Mesenchymal stem cell (in vitro differentiated cells and primary cell): ENCODE data around the gene QKI.
A peak's percentile ranks its signal among the peaks of the same experiment; 100 is the strongest.

Experiments
- DNase-seq: peaks from one replicate; pipeline ENCODE4 v3.0.0-alpha.2; 2013
- H2AFZ ChIP-seq: one replicate; pipeline ENCODE4 v1.6.1; 2013; ENCODE audit warnings: low read depth, mild to moderate bottlenecking, control low read depth, inconsistent platforms, low read length, moderate library complexity
- H2AK5ac ChIP-seq: 2 replicates; pipeline ENCODE4 v1.6.1; 2013; ENCODE audit warnings: low read length, moderate library complexity, mild to moderate bottlenecking, inconsistent platforms; ENCODE audit not compliant: severe bottlenecking
- H2BK120ac ChIP-seq: one replicate; pipeline ENCODE4 v1.6.1; 2013; ENCODE audit warnings: low read depth, mild to moderate bottlenecking, inconsistent platforms, low read length, moderate library complexity
- H2BK12ac ChIP-seq, 2 experiments: one replicate each; pipeline ENCODE4 v1.6.1; 2013; ENCODE audit warnings: inconsistent platforms in 2 of 2, low read length in 2 of 2, mild to moderate bottlenecking in 2 of 2, moderate library complexity in 2 of 2, control low read depth in 1 of 2
- H2BK15ac ChIP-seq: one replicate; pipeline ENCODE4 v1.6.1; 2013; ENCODE audit warnings: mild to moderate bottlenecking, low read depth, inconsistent platforms; ENCODE audit not compliant: poor library complexity, severe bottlenecking
- H2BK5ac ChIP-seq: 2 replicates; pipeline ENCODE4 v1.6.1; 2013; ENCODE audit warnings: low read depth, mild to moderate bottlenecking, low read length, control low read depth, inconsistent platforms; ENCODE audit not compliant: poor library complexity, severe bottlenecking
- H3K14ac ChIP-seq, 2 experiments: one replicate each; pipeline ENCODE4 v1.6.1; 2013; ENCODE audit warnings: inconsistent platforms in 2 of 2, low read length in 2 of 2, control low read depth in 1 of 2, mild to moderate bottlenecking in 1 of 2, moderate library complexity in 1 of 2
- H3K18ac ChIP-seq, 2 experiments: one replicate each; pipeline ENCODE4 v1.6.1; 2013; ENCODE audit warnings: inconsistent platforms in 2 of 2, low read length in 2 of 2, control low read depth in 1 of 2, low read depth in 1 of 2, mild to moderate bottlenecking in 1 of 2
- H3K23ac ChIP-seq, 2 experiments: one replicate each; pipeline ENCODE4 v1.6.1; 2013; ENCODE audit warnings: inconsistent platforms in 2 of 2, low read length in 2 of 2, mild to moderate bottlenecking in 2 of 2, moderate library complexity in 2 of 2, control low read depth in 1 of 2
- H3K27ac ChIP-seq: 2 replicates; pipeline ENCODE4 v1.5.1; 2013; ENCODE audit warnings: mild to moderate bottlenecking, moderate library complexity, low read length, control low read depth, inconsistent platforms; ENCODE audit not compliant: poor library complexity, severe bottlenecking
- H3K27me3 ChIP-seq, 2 experiments: 2 replicates each; pipeline versions ENCODE4 v1.6.1 to v1.7.0; 2013; ENCODE audit warnings: low read length in 2 of 2, mild to moderate bottlenecking in 2 of 2, moderate library complexity in 2 of 2, control low read depth in 1 of 2, inconsistent platforms in 1 of 2; ENCODE audit not compliant: control insufficient read depth in 1 of 2, insufficient read depth in 1 of 2
- H3K36me3 ChIP-seq, 2 experiments: 2 replicates each; pipeline versions ENCODE4 v1.6.1 to v1.7.0; 2013; ENCODE audit warnings: low read length in 2 of 2, control low read depth in 1 of 2, inconsistent platforms in 1 of 2, low read depth in 1 of 2, mild to moderate bottlenecking in 1 of 2; ENCODE audit not compliant: insufficient read depth in 2 of 2, control insufficient read depth in 1 of 2
- H3K4ac ChIP-seq, 2 experiments: one replicate each; pipeline ENCODE4 v1.6.1; 2013; ENCODE audit warnings: inconsistent platforms in 2 of 2, low read length in 2 of 2, mild to moderate bottlenecking in 2 of 2, moderate library complexity in 2 of 2, control low read depth in 1 of 2, low read depth in 1 of 2
- H3K4me1 ChIP-seq: 2 replicates; pipeline ENCODE4 v1.6.1; 2013; ENCODE audit warnings: low read depth, low read length, control low read depth; ENCODE audit not compliant: control insufficient read depth, insufficient read depth
- H3K4me2 ChIP-seq: 2 replicates; pipeline ENCODE4 v1.6.1; 2013; ENCODE audit warnings: low read length, mild to moderate bottlenecking, inconsistent platforms; ENCODE audit not compliant: poor library complexity, severe bottlenecking
- H3K4me3 ChIP-seq, 2 experiments: 2 replicates each; pipeline versions ENCODE4 v1.5.1 to v1.7.0; 2013; ENCODE audit warnings: low read length in 2 of 2, mild to moderate bottlenecking in 2 of 2, control low read depth in 1 of 2, low read depth in 1 of 2; ENCODE audit not compliant: insufficient read depth in 1 of 2
- H3K79me1 ChIP-seq: replicated peaks from 2 replicates; pipeline ENCODE4 v1.6.1; 2013; ENCODE audit warnings: mild to moderate bottlenecking, control low read depth, low read length, inconsistent platforms; ENCODE audit not compliant: poor library complexity, severe bottlenecking
- H3K9ac ChIP-seq: 2 replicates; pipeline ENCODE4 v1.7.0; 2013; ENCODE audit warnings: mild to moderate bottlenecking, low read length, moderate library complexity
- H3K9me3 ChIP-seq: 2 replicates; pipeline ENCODE4 v1.7.0; 2013; ENCODE audit warnings: mild to moderate bottlenecking, low read length; ENCODE audit not compliant: control insufficient read depth
- H4K8ac ChIP-seq: one replicate; pipeline ENCODE4 v1.6.1; 2013; ENCODE audit warnings: inconsistent platforms, mild to moderate bottlenecking, low read length, moderate library complexity
- H4K91ac ChIP-seq: one replicate; pipeline ENCODE4 v1.6.1; 2013; ENCODE audit warnings: mild to moderate bottlenecking, low read length, inconsistent platforms
- WGBS: methylation state at CpG from one replicate; pipeline ENCODE4 v1.1.7; 2013; ENCODE audit warnings: mixed read lengths; 5-methylcytosine and 5-hydroxymethylcytosine counted together

QKI gene

GRCh38 chr6:163585932-163586437, 171.5 kb downstream of the QKI start:
- no peak overlapping the region for H2AFZ ChIP-seq
- WGBS, result 20% methylated on average over 6 of the region's 8 CpGs

GRCh38 chr6:163586888-163587287, 172.4 kb downstream of the QKI start:
- Histone ChIP-seq H3K36me3 (no peaks in the 10 kb centered on the region), H3K27ac (no peak overlapping the region), H3K23ac (no peak overlapping the region), H3K4me2 (no peak overlapping the region), H3K4me3 (no peak overlapping the region), H2BK15ac (peak overlapping the region; percentile 3), H4K8ac (no peak overlapping the region), H3K79me1 (no peaks in the 10 kb centered on the region), H4K91ac (peak overlapping the region; percentile 7), H2BK120ac (peak overlapping the region; percentile 49), H2BK12ac (peak overlapping the region in 1 of 2 experiments; percentile 92), H3K4ac (no peak overlapping the region), H2AK5ac (no peak overlapping the region), H3K9ac (no peak overlapping the region), H3K14ac (no peak overlapping the region), H2BK5ac (no peak overlapping the region), H3K4me1 (peaks cover 5% of the 10 kb centered on the region), H3K18ac (peak overlapping the region in 1 of 2 experiments; percentile 72), H3K27me3 (no peaks in the 10 kb centered on the region), H2AFZ (no peak overlapping the region), H3K9me3 (peaks cover 1% of the 10 kb centered on the region)
- 81% methylated on average over 3 of the region's 6 CpGs for WGBS
- no peak for DNase-seq

More at GRCh38 chr6:163585932-163586437, 171.5 kb downstream of the QKI start:
- no peaks in the 10 kb centered on the region for H3K27me3 ChIP-seq
- no peaks in the 10 kb centered on the region for H3K36me3 ChIP-seq
- H4K8ac ChIP-seq, result no peak overlapping the region
- no peak overlapping the region for H3K14ac ChIP-seq
- H3K79me1 ChIP-seq, result no peaks in the 10 kb centered on the region
- H2BK12ac ChIP-seq, result no peak overlapping the region
- H3K23ac ChIP-seq, result no peak overlapping the region
- no peak overlapping the region for H2AK5ac ChIP-seq
- H3K4me2 ChIP-seq, result no peak overlapping the region
- H4K91ac ChIP-seq, result no peak overlapping the region
- H3K27ac ChIP-seq, result peak overlapping the region; percentile 44
- no peaks in the 10 kb centered on the region for H3K9me3 ChIP-seq
- DNase-seq, result peak; percentile 91
- H2BK15ac ChIP-seq, result no peak overlapping the region
- no peak overlapping the region for H3K18ac ChIP-seq
- H2BK5ac ChIP-seq, result no peak overlapping the region
- H3K9ac ChIP-seq, result peak overlapping the region; percentile 41
- no peak overlapping the region for H3K4ac ChIP-seq
- no peak overlapping the region for H2BK120ac ChIP-seq
- peak overlapping the region in 1 of 2 experiments; percentile 52 for H3K4me3 ChIP-seq
- peaks cover 5% of the 10 kb centered on the region for H3K4me1 ChIP-seq

- peaks cover 15% of the 10 kb centered on the region for H3K9me3 ChIP-seq
- no peak overlapping the region for H2BK12ac ChIP-seq
- no peak overlapping the region for H3K4me2 ChIP-seq
- peak; percentile 26 for DNase-seq
- peak overlapping the region; percentile 50 for H4K91ac ChIP-seq
- H3K18ac ChIP-seq, result peak overlapping the region; percentile 28 to 72
- no peak overlapping the region for H3K23ac ChIP-seq
- H3K4ac ChIP-seq, result peak overlapping the region in 1 of 2 experiments; percentile 51
- no peak overlapping the region for H2AFZ ChIP-seq
- 89% methylated on average over 22 of the region's 22 CpGs for WGBS
- no peaks in the 10 kb centered on the region for H3K79me1 ChIP-seq
- no peak overlapping the region for H3K14ac ChIP-seq
- H3K4me1 ChIP-seq, result peaks cover 5% of the 10 kb centered on the region
- H3K9ac ChIP-seq, result no peak overlapping the region
- H3K27me3 ChIP-seq, result no peaks in the 10 kb centered on the region
- no peaks in the 10 kb centered on the region for H3K36me3 ChIP-seq
- no peak overlapping the region for H3K4me3 ChIP-seq
- H2BK5ac ChIP-seq, result no peak overlapping the region
- peak overlapping the region; percentile 28 for H2BK15ac ChIP-seq
- no peak overlapping the region for H2AK5ac ChIP-seq
- H3K27ac ChIP-seq, result no peak overlapping the region
- H4K8ac ChIP-seq, result peak overlapping the region; percentile 37
- H2BK120ac ChIP-seq, result peak overlapping the region; percentile 5
Measured at GRCh38 chr6:163588220-163588919, 173.9 kb downstream of the QKI start.

GRCh38 chr6:163589387-163589786, 174.9 kb downstream of the QKI start:
- no peak overlapping the region for H2BK12ac ChIP-seq
- no peak overlapping the region for H4K8ac ChIP-seq
- peaks cover 15% of the 10 kb centered on the region for H3K9me3 ChIP-seq
- H2AK5ac ChIP-seq, result no peak overlapping the region
- no peak for DNase-seq
- 96% methylated on average over 5 of the region's 5 CpGs for WGBS
- no peaks in the 10 kb centered on the region for H3K79me1 ChIP-seq
- H2BK15ac ChIP-seq, result no peak overlapping the region
- no peak overlapping the region for H3K4me3 ChIP-seq
- H3K27ac ChIP-seq, result no peak overlapping the region
- no peak overlapping the region for H2BK120ac ChIP-seq
- no peaks in the 10 kb centered on the region for H3K27me3 ChIP-seq
- no peak overlapping the region for H3K4ac ChIP-seq
- H3K36me3 ChIP-seq, result no peaks in the 10 kb centered on the region
- peaks cover 5% of the 10 kb centered on the region for H3K4me1 ChIP-seq
- no peak overlapping the region for H3K9ac ChIP-seq
- H3K14ac ChIP-seq, result no peak overlapping the region
- no peak overlapping the region for H3K18ac ChIP-seq
- no peak overlapping the region for H3K4me2 ChIP-seq
- no peak overlapping the region for H2BK5ac ChIP-seq
- no peak overlapping the region for H2AFZ ChIP-seq
- H3K23ac ChIP-seq, result no peak overlapping the region
- no peak overlapping the region for H4K91ac ChIP-seq
